K562 (cell line): Measurements from ENCODE around the gene IGF2R.

Experiments
- MCM2 ChIP-seq: fragments of 450-650 bp; IDR thresholded peaks from 2 replicates; pipeline ENCODE4 v1.6.1; 2017; ENCODE audit warnings: low read depth, mild to moderate bottlenecking
- RFX5 ChIP-seq: IDR thresholded peaks from 2 replicates; pipeline ENCODE4 v1.6.1; 2011; ENCODE audit warnings: low read depth, mild to moderate bottlenecking, improper control_type of control experiment, low read length
- YY1 ChIP-seq, 3 experiments: IDR thresholded peaks; 2 replicates each; pipeline ENCODE4 v1.6.1; 2011; ENCODE audit warnings: low read length in 2 of 3, mild to moderate bottlenecking in 2 of 3, moderate library complexity in 2 of 3, borderline replicate concordance in 1 of 3, control low read depth in 1 of 3, low read depth in 1 of 3; ENCODE audit not compliant: insufficient read depth in 3 of 3, insufficient replicate concordance in 2 of 3, control insufficient read depth in 1 of 3, insufficient read length in 1 of 3; ENCODE audit errors: extremely low read depth in 1 of 3

DNA sequence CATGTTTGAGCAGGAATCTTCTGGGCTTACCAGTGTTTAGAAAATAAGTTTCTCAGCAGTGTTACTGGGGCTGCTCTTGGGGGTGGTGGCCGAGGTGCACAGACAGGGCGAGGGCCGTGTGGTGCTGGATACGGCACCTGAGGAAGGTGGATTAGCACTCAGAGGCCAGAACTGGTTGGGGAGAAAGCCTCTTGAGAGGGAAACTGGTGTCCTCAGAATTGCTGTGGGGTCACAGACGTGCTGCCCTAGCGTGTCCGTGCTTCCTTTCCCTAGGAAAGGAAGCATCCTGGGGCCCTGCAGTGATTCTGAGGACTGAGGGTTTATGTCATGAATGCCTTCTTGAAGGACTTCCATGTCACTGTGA, 120.6 kb downstream of the IGF2R start:
- TF ChIP-seq RFX5: no peak
- TF ChIP-seq MCM2: no peak
- TF ChIP-seq YY1 (IDR thresholded peaks at IDR 0.05; ENCODE audit: borderline replicate concordance in 1 of 3, control insufficient read depth in 1 of 3, extremely low read depth in 1 of 3, insufficient read depth in 3 of 3, insufficient read length in 1 of 3, insufficient replicate concordance in 2 of 3, low read depth in 1 of 3, low read length in 2 of 3): no peak
